ENCODE data around the gene LCN12.

GRCh38 chr9:136963751-136964150 lies 11.7 kb downstream of the LCN12 start:
- TF ChIP-seq, protein P1, sequence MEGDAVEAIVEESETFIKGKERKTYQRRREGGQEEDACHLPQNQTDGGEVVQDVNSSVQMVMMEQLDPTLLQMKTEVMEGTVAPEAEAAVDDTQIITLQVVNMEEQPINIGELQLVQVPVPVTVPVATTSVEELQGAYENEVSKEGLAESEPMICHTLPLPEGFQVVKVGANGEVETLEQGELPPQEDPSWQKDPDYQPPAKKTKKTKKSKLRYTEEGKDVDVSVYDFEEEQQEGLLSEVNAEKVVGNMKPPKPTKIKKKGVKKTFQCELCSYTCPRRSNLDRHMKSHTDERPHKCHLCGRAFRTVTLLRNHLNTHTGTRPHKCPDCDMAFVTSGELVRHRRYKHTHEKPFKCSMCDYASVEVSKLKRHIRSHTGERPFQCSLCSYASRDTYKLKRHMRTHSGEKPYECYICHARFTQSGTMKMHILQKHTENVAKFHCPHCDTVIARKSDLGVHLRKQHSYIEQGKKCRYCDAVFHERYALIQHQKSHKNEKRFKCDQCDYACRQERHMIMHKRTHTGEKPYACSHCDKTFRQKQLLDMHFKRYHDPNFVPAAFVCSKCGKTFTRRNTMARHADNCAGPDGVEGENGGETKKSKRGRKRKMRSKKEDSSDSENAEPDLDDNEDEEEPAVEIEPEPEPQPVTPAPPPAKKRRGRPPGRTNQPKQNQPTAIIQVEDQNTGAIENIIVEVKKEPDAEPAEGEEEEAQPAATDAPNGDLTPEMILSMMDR (IDR thresholded peaks at IDR 0.05; ENCODE audit: low read depth, low read length) = no peak
- TF ChIP-seq EZH2phosphoT487 (IDR thresholded peaks at IDR 0.05; ENCODE audit: low read depth) = no peak
